HG03103 (cell line): ENCODE results near the gene CORO2B.

ENCODE experiments used
- ATAC-seq: cut with Tn5 transposase; IDR thresholded peaks from one replicate; pipeline ENCODE4 v1.9.1; 2021; ENCODE audit warnings: low read depth; ENCODE audit not compliant: unreplicated experiment

Gene CORO2B

DNA sequence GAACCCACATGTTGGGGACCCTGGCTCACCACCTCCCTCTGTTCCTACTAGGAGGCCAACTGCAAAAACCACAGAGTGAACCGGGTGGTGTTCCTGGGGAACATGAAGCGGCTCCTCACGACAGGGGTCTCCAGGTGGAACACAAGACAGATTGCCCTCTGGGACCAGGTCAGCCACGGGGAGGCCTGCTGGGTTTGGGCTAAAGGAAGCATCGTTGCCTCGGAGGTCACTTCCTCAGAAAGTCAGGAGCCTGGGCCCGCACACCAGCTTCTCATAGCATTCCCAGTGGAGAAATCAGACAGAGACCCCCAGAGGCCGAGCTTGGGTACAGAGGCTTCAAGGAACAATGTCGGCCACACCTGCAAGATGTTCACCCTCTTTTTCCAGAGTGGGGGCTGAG lies 135.1 kb downstream of the CORO2B start:
- no peak for ATAC-seq

- no peak for ATAC-seq
Observed at GRCh38 chr15:68715111-68715510, 136.3 kb downstream of the CORO2B start.

DNA sequence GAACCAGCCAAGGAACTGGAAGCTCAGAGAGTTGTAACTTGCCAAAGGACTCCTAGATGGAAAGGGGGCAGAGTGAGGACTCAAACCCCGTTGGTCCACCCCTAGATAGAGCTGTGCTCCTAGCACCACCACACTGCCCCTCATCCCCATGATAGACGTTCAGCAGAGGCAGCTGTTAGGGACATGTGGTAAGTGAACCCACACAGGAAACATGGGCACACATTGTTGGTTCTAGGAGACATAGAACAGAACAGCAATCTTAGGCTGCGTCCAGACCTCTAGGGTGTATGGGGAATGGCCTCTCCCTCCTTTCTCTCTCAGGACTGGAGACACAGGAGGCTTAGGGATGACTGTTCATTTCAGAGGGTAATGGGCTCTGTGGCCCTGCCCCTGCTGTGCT lies 139.2 kb downstream of the CORO2B start:
- no peak for ATAC-seq

DNA sequence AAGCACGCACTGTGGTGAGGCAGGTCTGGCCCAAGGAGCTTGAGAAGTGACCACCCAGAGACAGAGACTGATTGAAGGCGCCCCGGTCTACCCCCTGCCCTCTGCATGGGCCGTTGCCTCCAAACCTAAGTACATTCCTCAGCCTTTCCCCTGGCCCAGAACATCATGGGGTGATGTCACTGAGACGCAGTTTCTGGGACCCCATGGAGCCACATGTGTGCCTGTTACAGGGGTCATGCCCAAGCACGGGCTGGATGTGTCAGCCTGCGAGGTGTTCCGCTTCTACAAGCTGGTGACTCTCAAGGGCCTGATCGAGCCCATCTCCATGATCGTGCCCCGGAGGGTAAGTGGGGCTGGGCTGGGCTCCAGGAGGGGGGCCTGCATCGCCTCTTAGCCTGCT lies 139.7 kb downstream of the CORO2B start:
- no peak for ATAC-seq

- no peak for ATAC-seq
Observed at GRCh38 chr15:68719051-68719450, 140.3 kb downstream of the CORO2B start.

DNA sequence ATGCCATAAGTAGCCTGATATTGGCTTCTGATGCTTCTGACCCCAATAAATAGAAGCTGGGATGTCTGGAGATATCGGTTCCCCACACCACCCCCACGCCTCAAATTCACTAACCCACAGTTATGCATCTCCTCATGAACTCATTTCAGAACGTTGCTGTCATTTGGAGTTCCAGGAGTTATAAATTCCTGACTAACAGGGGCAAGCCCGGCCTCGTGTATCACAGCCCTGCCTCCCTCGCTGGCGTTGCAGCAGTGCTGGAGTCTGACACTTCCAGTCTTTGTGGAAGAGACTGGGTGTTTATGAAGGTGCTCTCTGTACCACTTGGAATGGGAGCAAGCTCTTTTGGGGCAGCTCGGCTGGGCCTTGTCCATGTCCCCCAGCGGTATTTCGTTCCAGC lies 140.9 kb downstream of the CORO2B start:
- no peak for ATAC-seq

DNA sequence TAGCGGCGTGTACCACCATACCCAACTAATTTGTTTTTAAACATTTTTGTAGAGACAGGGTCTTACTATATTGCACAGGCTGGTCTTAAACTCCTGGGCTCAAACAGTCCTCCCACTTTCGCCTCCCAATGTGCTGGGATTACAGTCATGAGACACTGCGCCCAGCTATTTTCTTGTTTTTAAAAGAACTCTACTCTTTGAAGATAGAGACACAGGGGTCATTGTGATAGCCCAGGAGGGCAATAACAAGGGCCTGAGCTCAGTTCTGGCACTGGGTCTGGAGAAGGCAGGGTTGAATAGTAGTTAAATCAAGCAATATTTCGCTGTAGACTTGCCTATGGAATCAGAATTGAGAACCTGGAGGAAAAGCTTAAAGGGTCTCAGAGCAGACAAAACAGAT lies 143.1 kb downstream of the CORO2B start:
- ATAC-seq: no peak

DNA sequence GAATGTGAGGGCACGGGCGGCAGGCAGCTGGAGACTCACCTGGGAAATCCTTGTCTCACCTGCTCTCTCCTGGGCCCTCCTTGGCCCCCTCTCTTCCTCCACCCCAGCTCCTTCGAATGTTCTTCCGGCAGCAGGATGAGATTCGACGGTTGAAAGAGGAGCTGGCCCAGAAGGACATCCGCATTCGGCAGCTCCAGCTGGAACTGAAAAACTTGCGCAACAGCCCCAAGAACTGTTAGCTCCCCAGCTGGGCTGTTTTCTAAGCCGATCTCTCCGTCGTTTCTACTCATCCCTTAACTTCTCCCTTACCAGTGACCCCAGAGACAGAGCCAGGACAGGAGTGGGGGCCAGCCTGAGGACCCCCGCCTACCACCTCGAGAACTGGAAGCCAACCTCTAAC lies 146.9 kb downstream of the CORO2B start:
- ATAC-seq: no peak

GRCh38 chr15:68726246-68726645 lies 147.5 kb downstream of the CORO2B start:
- no peak for ATAC-seq

- ATAC-seq: no peak
Observed at GRCh38 chr15:68729789-68730411, 151.1 kb downstream of the CORO2B start.

GRCh38 chr15:68730471-68730919 lies 151.7 kb downstream of the CORO2B start:
- ATAC-seq: no peak

DNA sequence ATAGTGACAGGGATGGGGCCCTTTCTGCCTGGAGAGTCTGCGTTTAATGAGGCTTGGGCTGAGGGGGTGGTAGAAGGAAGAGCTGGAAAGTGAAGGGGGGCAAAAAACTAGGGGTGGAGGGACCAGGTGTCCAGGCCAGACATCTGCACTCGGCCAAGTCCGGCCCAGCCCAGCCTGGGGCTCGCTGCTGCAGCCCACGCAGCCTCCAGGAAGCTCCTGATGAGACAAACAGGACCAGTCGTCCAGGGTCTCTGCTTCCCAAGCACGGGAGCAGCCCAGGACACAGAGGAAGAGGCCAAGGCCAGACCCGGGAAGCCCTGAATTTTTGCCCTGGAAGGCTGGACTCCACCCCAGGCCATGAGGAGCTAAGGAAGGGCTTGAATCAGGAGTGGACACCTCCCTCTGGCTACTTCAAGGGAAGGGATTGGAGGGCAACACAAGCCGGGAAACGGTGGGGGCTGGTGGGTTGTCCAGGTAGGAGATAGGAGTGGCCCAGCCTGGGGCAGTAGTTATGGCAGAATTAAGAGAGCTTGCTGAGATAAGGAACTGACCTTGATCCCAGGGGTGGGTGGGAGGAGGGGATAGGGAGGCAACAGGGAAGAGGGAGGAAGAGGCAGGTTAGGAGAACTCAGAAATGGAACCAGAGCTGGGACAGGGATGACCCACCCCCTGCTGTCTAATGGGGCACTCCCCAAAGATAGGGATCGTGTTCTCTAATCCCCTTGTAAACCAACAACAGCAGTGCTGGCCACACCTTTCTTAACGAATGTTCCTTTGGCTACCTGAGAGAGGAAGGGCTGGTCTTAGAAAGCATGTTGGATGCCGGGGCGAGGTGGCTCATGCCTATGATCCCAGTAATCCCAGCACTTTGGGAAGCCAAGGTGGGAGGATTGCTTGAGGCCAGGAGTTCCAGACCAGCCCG lies 152.4 kb downstream of the CORO2B start:
- no peak for ATAC-seq

DNA sequence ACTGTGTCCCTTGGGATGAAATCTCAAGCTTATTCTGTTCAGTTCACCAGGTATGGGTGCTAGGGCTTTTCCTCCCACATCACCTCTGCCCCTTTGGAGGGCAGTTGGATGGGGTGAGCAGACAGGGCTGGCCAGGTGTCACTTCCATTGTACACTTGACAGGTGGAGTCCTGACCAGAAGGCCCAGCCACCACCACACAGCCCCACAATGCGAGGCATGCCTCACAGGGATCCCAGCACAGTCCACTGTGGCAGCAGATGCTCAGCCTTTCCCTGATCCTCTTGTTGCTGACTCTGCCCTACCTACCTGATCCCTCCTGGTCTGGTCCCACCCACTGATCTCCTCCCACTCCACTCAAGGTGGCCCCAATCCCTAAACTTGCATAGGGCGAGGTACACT lies 153.7 kb downstream of the CORO2B start:
- no peak for ATAC-seq

DNA sequence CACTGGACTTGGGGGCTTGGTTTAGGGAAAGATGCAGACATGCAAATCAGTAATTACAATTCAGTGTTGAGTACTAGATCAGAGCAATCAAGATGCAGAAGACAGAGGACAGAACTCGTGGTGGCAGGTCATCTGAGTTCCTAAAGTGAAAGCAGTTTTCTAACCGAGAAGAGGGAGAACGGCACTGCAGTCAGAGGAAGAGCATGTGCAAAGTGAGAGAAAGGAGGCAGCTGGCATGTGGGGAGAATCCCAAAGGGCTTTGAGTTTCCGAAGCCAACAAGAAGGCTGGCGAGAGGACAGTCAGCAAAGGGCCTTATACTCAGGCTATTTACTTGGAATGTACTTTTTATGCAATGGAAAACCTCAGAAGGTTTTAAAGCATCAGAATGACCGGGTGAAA lies 154.9 kb downstream of the CORO2B start:
- ATAC-seq: no peak

DNA sequence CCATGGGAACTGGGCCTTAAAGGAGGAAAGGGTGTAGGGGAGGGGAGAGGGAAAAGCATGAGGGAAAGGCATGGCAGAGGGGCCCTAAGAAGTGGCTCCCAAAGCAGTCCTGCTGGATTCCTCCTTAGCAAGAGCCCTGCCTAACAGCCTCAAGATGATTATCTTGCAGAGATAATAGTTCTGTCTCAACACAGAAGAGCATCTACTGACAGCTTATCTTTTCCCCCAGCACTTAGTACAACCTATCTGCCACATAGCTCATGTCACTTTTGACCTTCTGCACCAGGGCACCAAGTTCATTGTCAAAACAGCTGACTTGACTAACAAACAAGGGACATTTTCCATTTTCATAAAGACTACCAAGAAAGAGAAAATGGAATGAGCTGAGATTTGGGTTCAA lies 155.6 kb downstream of the CORO2B start:
- no peak for ATAC-seq

DNA sequence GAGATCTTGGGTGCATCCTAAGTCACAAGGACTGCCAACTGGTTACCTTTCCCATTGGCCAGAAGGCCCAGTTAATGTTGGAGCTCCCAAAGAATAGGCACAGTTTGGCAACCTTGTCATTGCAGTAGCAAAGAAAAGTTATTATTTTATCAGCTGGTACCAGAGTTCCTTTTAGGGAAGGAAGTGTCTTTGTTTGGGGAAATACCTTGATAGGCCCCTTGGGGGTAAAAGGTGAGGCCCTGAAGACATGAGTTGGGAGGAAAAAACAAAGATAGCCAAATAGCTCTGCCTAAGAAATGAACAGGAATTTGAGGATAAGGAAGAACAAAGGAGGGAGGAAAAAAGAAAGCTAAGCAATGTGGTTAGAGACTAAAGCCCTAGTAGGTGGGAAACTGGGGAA lies 156.1 kb downstream of the CORO2B start:
- no peak for ATAC-seq

DNA sequence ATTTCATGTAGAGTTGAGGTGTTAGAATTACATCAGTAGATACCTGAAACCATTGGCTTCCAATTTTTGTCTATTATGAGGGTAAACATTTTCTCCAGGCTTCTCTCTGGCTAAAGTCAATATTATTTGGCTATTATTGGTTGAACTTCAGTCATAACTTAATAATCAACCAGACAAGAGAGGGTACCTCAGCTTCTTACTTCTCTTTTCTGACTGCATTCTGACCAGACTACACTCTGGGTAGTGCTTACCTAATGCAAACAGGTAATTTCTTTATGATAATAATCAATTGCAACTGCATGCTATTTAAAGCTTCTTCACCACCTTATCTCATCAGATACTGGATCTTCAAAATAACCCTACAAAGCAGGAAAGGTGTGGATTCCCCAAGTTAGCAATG lies 156.8 kb downstream of the CORO2B start:
- no peak for ATAC-seq

GRCh38 chr15:68739390-68740080 lies 160.7 kb downstream of the CORO2B start:
- no peak for ATAC-seq

DNA sequence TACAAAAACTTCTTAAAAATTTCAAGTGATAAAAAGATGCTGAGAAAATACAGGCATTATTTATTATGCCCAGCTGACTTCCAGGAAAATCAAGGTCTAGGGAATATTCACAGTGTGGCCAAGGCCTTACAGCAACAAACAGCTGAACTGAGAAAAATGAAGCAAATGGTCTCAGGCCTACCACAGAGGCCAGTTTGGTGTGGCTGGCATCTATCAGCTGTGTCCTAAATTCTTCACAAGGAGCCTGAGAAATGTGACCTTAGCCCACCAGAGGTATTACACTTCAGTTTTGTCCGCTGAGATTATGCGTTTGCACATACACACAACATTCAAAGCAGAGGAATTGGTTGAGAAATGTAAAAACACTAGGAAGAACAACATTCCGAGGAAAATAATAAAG lies 164.5 kb downstream of the CORO2B start:
- no peak for ATAC-seq

- ATAC-seq: no peak
Observed at GRCh38 chr15:68749365-68749764, 170.6 kb downstream of the CORO2B start.

DNA sequence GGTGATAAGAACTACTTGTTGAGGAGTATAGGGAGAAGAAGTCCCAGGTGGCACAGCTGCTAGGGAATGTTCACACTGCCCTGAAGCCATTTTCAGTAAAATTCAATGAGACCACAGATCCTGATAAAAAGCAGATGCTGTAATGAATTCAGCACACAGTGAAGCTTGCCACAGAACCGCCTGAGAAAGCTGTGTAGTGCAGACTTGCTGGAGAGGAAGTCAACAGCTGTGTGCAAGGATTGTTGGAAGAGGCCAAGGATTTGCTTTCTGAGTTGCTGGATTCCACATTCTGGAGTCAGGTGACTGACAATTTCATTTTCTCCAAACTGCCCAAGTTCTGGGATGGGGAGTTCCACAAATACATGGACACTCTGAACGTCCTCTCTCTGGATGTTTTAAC lies 171.0 kb downstream of the CORO2B start:
- ATAC-seq: no peak
